Measurements from ENCODE around the gene MTREX.
"Not testable (repeated sequence)": the region's sequence is repeated elsewhere in the genome, so short reads cannot be mapped to it uniquely, and the experiment has no call there.

MTREX gene
- 81.7 to 83.2 reads per million in 2 donors for total RNA-seq

- peak; percentile 79 to 94 (median 83) for DNase-seq
Measured at GRCh38 chr5:55307383-55308253, at the start of gene MTREX, which contains the start of gene DHX29. Gene MTREX (plus strand): TSS chr5:55307989. CDS start chr5:55308014, 25 bp downstream. Gene DHX29 (minus strand): TSS chr5:55307694. CDS start chr5:55307573, 121 bp downstream.

- no peak for DNase-seq
Measured at GRCh38 chr5:55258339-55258738, 49.5 kb upstream of the MTREX start.

GRCh38 chr5:55276771-55277170 lies 31.0 kb upstream of the MTREX start:
- no peak for DNase-seq

- no peak for DNase-seq
Measured at GRCh38 chr5:55278778-55279177, 29.0 kb upstream of the MTREX start.

GRCh38 chr5:55286411-55286933 lies 21.3 kb upstream of the MTREX start:
- DNase-seq: no peak

- no peak for DNase-seq
Measured at GRCh38 chr5:55289808-55290207, 18.0 kb upstream of the MTREX start.

- DNase-seq: no peak
Measured at GRCh38 chr5:55290991-55291390, 16.8 kb upstream of the MTREX start.

- DNase-seq: no peak
Measured at GRCh38 chr5:55294935-55295334, 12.9 kb upstream of the MTREX start.

GRCh38 chr5:55300890-55301289 lies 6.9 kb upstream of the MTREX start:
- DNase-seq: no peak

GRCh38 chr5:55303238-55303690 lies 4.5 kb upstream of the MTREX start:
- no peak for DNase-seq

GRCh38 chr5:55304584-55304983 lies 3.2 kb upstream of the MTREX start:
- DNase-seq: no peak

- DNase-seq: no peak
Measured at GRCh38 chr5:55305345-55305744, 2.4 kb upstream of the MTREX start.

- peak in 1 of 5 experiments; percentile 26 for DNase-seq
Measured at GRCh38 chr5:55306641-55307382, 977 bp upstream of the MTREX start.

GRCh38 chr5:55308254-55308836 lies 556 bp downstream of the MTREX start:
- peak in 1 of 5 experiments; percentile 61 for DNase-seq

GRCh38 chr5:55313870-55314617 lies 6.3 kb downstream of the MTREX start:
- DNase-seq: no peak

- peak in 1 of 5 experiments; percentile 16 for DNase-seq
Measured at GRCh38 chr5:55316289-55316688, 8.5 kb downstream of the MTREX start.

GRCh38 chr5:55316837-55317236 lies 9.0 kb downstream of the MTREX start:
- no peak for DNase-seq

- DNase-seq: not testable (repeated sequence)
Measured at GRCh38 chr5:55318237-55318636, 10.4 kb downstream of the MTREX start.

- no peak for DNase-seq
Measured at GRCh38 chr5:55319491-55319890, 11.7 kb downstream of the MTREX start.

GRCh38 chr5:55320571-55320970 lies 12.8 kb downstream of the MTREX start:
- DNase-seq: no peak

- DNase-seq: no peak
Measured at GRCh38 chr5:55324006-55324405, 16.2 kb downstream of the MTREX start.

- peak in 1 of 5 experiments; percentile 75 for DNase-seq
Measured at GRCh38 chr5:55324815-55325418, 17.1 kb downstream of the MTREX start.
